ENCODE data around the gene TPPP.

DNA sequence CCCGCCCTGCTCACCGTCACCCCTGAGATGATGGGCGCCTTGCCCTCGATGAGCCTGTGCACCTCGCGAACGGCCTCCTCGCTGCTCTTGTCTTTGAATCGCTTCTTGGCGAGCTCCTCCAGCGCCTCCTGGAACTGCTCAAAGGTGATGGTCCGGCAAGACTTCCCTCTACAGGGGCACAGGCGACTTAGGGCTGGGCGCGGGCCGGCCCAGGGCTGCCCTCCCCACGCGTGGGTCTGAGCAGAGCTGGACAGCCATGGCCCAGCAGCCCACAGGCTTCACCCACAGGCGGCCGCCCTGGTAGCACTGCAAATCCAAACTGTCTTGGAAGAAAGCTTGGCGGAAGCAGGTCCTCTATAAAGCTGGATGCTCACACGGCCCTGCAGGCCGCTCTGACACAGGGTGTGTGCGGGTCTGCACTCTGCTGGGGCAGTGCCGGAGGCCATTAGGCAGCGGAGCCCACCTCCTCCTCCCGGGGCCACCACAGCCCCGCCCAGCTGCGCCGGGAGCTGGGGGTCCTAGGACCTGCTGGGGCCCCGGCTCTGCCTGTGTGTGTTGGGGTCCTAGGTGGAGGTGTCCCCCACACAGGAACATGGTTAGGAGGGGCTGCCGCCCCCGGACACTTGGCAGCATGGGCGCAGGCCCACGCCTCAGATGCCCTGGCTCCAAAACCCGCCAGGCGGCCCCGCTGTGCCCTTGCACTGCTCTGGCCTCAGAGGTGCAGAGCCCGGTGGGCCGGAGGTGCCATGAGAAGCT is 27.0 kb downstream of the TPPP start:
- TF ChIP-seq, protein P1, sequence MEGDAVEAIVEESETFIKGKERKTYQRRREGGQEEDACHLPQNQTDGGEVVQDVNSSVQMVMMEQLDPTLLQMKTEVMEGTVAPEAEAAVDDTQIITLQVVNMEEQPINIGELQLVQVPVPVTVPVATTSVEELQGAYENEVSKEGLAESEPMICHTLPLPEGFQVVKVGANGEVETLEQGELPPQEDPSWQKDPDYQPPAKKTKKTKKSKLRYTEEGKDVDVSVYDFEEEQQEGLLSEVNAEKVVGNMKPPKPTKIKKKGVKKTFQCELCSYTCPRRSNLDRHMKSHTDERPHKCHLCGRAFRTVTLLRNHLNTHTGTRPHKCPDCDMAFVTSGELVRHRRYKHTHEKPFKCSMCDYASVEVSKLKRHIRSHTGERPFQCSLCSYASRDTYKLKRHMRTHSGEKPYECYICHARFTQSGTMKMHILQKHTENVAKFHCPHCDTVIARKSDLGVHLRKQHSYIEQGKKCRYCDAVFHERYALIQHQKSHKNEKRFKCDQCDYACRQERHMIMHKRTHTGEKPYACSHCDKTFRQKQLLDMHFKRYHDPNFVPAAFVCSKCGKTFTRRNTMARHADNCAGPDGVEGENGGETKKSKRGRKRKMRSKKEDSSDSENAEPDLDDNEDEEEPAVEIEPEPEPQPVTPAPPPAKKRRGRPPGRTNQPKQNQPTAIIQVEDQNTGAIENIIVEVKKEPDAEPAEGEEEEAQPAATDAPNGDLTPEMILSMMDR (IDR thresholded peaks at IDR 0.05; ENCODE audit: low read depth, low read length), result no peak
- TF ChIP-seq POLR2A (IDR thresholded peaks at IDR 0.05; ENCODE audit: extremely low read depth, insufficient read length), result no peak
- TF ChIP-seq MYC (IDR thresholded peaks at IDR 0.05; ENCODE audit: low read depth, low read length), result no peak
- TF ChIP-seq, protein P2, sequence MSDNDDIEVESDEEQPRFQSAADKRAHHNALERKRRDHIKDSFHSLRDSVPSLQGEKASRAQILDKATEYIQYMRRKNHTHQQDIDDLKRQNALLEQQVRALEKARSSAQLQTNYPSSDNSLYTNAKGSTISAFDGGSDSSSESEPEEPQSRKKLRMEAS (IDR thresholded peaks at IDR 0.05; ENCODE audit: low read depth, low read length), result no peak
